Measurements from ENCODE around the gene ZNF462.

ZNF462 gene

GRCh38 chr9:106941916-106942315 is 79.0 kb downstream of the ZNF462 start:
- peaks cover 54% of the 10 kb centered on the region for H3K36me3 ChIP-seq (ENCODE audit: insufficient read depth, insufficient read length, low read length)
- TF ChIP-seq SUZ12 (IDR thresholded peaks at IDR 0.05; ENCODE audit: extremely low read depth, insufficient read depth, insufficient read length) (no peak), YY1 (IDR thresholded peaks at IDR 0.05; ENCODE audit: insufficient read depth, insufficient read length) (no peak), ZNF274 (IDR thresholded peaks at IDR 0.05; ENCODE audit: low read depth, low read length) (no peak)
- no peaks in the 10 kb centered on the region for H3K4me1 ChIP-seq (ENCODE audit: insufficient read depth, insufficient read length)
- H3K4me3 ChIP-seq (ENCODE audit: insufficient read length, low read depth): no peak overlapping the region
- no peak for DNase-seq (ENCODE audit: low read depth, low spot score)
- H3K9ac ChIP-seq (ENCODE audit: insufficient read length, low read depth): no peak overlapping the region
- no peaks in the 10 kb centered on the region for H3K27me3 ChIP-seq (ENCODE audit: insufficient read depth, insufficient read length)
- H3K9me3 ChIP-seq (ENCODE audit: insufficient read depth, low read length): no peaks in the 10 kb centered on the region

- H3K4me1 ChIP-seq (ENCODE audit: insufficient read depth, insufficient read length): no peaks in the 10 kb centered on the region
- H3K9ac ChIP-seq (ENCODE audit: insufficient read length, low read depth): no peak overlapping the region
- DNase-seq (ENCODE audit: low read depth, low spot score): no peak
- no peaks in the 10 kb centered on the region for H3K27me3 ChIP-seq (ENCODE audit: insufficient read depth, insufficient read length)
- H3K9me3 ChIP-seq (ENCODE audit: insufficient read depth, low read length): no peaks in the 10 kb centered on the region
- peaks cover 43% of the 10 kb centered on the region for H3K36me3 ChIP-seq (ENCODE audit: insufficient read depth, insufficient read length, low read length)
- TF ChIP-seq YY1 (IDR thresholded peaks at IDR 0.05; ENCODE audit: insufficient read depth, insufficient read length) (no peak), ZNF274 (IDR thresholded peaks at IDR 0.05; ENCODE audit: low read depth, low read length) (no peak), SUZ12 (IDR thresholded peaks at IDR 0.05; ENCODE audit: extremely low read depth, insufficient read depth, insufficient read length) (no peak)
- no peak overlapping the region for H3K4me3 ChIP-seq (ENCODE audit: insufficient read length, low read depth)
These were observed 83.0 kb downstream of the ZNF462 start for GRCh38 chr9:106945727-106946660.

GRCh38 chr9:106947106-106947900 is 84.3 kb downstream of the ZNF462 start:
- no peak for DNase-seq (ENCODE audit: low read depth, low spot score)
- Histone ChIP-seq H3K4me3 (ENCODE audit: insufficient read length, low read depth) (no peak overlapping the region), H3K9me3 (ENCODE audit: insufficient read depth, low read length) (no peaks in the 10 kb centered on the region), H3K9ac (ENCODE audit: insufficient read length, low read depth) (no peak overlapping the region), H3K27me3 (ENCODE audit: insufficient read depth, insufficient read length) (no peaks in the 10 kb centered on the region), H3K36me3 (ENCODE audit: insufficient read depth, insufficient read length, low read length) (peaks cover 37% of the 10 kb centered on the region), H3K4me1 (ENCODE audit: insufficient read depth, insufficient read length) (no peaks in the 10 kb centered on the region)
- no peak for TF ChIP-seq SUZ12 (IDR thresholded peaks at IDR 0.05; ENCODE audit: extremely low read depth, insufficient read depth, insufficient read length)
- no peak for TF ChIP-seq YY1 (IDR thresholded peaks at IDR 0.05; ENCODE audit: insufficient read depth, insufficient read length)
- no peak for TF ChIP-seq ZNF274 (IDR thresholded peaks at IDR 0.05; ENCODE audit: low read depth, low read length)

GRCh38 chr9:106953174-106953573 is 90.2 kb downstream of the ZNF462 start:
- no peak overlapping the region for H3K9ac ChIP-seq (ENCODE audit: insufficient read length, low read depth)
- no peaks in the 10 kb centered on the region for H3K27me3 ChIP-seq (ENCODE audit: insufficient read depth, insufficient read length)
- no peaks in the 10 kb centered on the region for H3K9me3 ChIP-seq (ENCODE audit: insufficient read depth, low read length)
- no peak for TF ChIP-seq ZNF274 (IDR thresholded peaks at IDR 0.05; ENCODE audit: low read depth, low read length)
- TF ChIP-seq YY1 (IDR thresholded peaks at IDR 0.05; ENCODE audit: insufficient read depth, insufficient read length): no peak
- TF ChIP-seq SUZ12 (IDR thresholded peaks at IDR 0.05; ENCODE audit: extremely low read depth, insufficient read depth, insufficient read length): no peak
- peaks cover 25% of the 10 kb centered on the region for H3K36me3 ChIP-seq (ENCODE audit: insufficient read depth, insufficient read length, low read length)
- no peak for DNase-seq (ENCODE audit: low read depth, low spot score)
- no peak overlapping the region for H3K4me3 ChIP-seq (ENCODE audit: insufficient read length, low read depth)
- H3K4me1 ChIP-seq (ENCODE audit: insufficient read depth, insufficient read length): peaks cover 2% of the 10 kb centered on the region

GRCh38 chr9:106954558-106954957 is 91.6 kb downstream of the ZNF462 start:
- DNase-seq (ENCODE audit: low read depth, low spot score): no peak
- peaks cover 2% of the 10 kb centered on the region for H3K4me1 ChIP-seq (ENCODE audit: insufficient read depth, insufficient read length)
- TF ChIP-seq ZNF274 (IDR thresholded peaks at IDR 0.05; ENCODE audit: low read depth, low read length) (no peak), YY1 (IDR thresholded peaks at IDR 0.05; ENCODE audit: insufficient read depth, insufficient read length) (no peak), SUZ12 (IDR thresholded peaks at IDR 0.05; ENCODE audit: extremely low read depth, insufficient read depth, insufficient read length) (no peak)
- peaks cover 32% of the 10 kb centered on the region for H3K36me3 ChIP-seq (ENCODE audit: insufficient read depth, insufficient read length, low read length)
- H3K27me3 ChIP-seq (ENCODE audit: insufficient read depth, insufficient read length): no peaks in the 10 kb centered on the region
- no peak overlapping the region for H3K9ac ChIP-seq (ENCODE audit: insufficient read length, low read depth)
- H3K4me3 ChIP-seq (ENCODE audit: insufficient read length, low read depth): no peak overlapping the region
- no peaks in the 10 kb centered on the region for H3K9me3 ChIP-seq (ENCODE audit: insufficient read depth, low read length)

GRCh38 chr9:106954974-106955850 is 92.2 kb downstream of the ZNF462 start:
- H3K4me1 ChIP-seq (ENCODE audit: insufficient read depth, insufficient read length): peaks cover 2% of the 10 kb centered on the region
- H3K4me3 ChIP-seq (ENCODE audit: insufficient read length, low read depth): no peak overlapping the region
- DNase-seq (ENCODE audit: low read depth, low spot score): no peak
- no peak for TF ChIP-seq ZNF274 (IDR thresholded peaks at IDR 0.05; ENCODE audit: low read depth, low read length)
- no peak for TF ChIP-seq SUZ12 (IDR thresholded peaks at IDR 0.05; ENCODE audit: extremely low read depth, insufficient read depth, insufficient read length)
- no peak for TF ChIP-seq YY1 (IDR thresholded peaks at IDR 0.05; ENCODE audit: insufficient read depth, insufficient read length)
- H3K36me3 ChIP-seq (ENCODE audit: insufficient read depth, insufficient read length, low read length): peaks cover 31% of the 10 kb centered on the region
- H3K27me3 ChIP-seq (ENCODE audit: insufficient read depth, insufficient read length): no peaks in the 10 kb centered on the region
- no peaks in the 10 kb centered on the region for H3K9me3 ChIP-seq (ENCODE audit: insufficient read depth, low read length)
- no peak overlapping the region for H3K9ac ChIP-seq (ENCODE audit: insufficient read length, low read depth)
